22Rv1 (cell line): ENCODE results near the gene TMEM255B.

Experiments used
- ZFX ChIP-seq: fragments of 450-650 bp; IDR thresholded peaks from 2 replicates; pipeline ENCODE4 v1.6.1; 2017; ENCODE audit warnings: antibody characterized with exemption, borderline replicate concordance
- TF ChIP-seq, protein P1 (sequence below): fragments of 450-650 bp; IDR thresholded peaks from 2 replicates; pipeline ENCODE4 v1.5.1; 2017; ENCODE audit warnings: mild to moderate bottlenecking

DNA sequence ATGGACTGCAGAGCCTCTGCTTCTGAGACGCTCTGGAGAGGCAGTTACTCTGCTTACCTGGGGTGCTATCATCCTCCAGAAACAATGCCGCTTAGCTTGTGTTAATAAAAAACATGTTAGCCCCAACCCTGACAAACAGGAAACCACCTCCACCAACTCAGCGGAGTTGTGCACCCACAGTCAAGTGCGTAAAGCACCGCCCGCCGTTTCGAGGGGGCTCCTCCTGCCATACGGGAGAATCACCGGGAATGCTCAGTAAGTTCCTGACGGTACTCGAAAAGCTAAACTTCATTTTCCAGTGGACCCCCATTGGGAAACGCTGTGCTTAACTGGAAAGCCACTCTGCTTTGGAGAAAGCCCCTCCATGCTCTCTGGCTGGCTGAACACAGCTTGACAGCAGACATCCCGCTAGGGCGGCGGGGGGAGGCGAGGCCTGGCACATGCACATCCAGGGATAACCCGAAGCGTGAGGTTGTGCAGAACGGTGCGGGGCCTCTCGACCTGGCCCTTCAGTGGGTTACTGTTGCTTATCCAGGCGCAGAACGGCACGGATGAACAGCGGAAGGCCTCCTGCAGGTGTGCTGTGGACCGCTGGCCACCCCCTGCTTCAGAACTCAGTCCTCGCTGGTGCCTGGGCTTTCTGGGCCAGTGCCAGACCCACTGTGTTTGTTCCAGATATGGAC lies 87.8 kb downstream of the TMEM255B start:
- TF ChIP-seq, protein P1, sequence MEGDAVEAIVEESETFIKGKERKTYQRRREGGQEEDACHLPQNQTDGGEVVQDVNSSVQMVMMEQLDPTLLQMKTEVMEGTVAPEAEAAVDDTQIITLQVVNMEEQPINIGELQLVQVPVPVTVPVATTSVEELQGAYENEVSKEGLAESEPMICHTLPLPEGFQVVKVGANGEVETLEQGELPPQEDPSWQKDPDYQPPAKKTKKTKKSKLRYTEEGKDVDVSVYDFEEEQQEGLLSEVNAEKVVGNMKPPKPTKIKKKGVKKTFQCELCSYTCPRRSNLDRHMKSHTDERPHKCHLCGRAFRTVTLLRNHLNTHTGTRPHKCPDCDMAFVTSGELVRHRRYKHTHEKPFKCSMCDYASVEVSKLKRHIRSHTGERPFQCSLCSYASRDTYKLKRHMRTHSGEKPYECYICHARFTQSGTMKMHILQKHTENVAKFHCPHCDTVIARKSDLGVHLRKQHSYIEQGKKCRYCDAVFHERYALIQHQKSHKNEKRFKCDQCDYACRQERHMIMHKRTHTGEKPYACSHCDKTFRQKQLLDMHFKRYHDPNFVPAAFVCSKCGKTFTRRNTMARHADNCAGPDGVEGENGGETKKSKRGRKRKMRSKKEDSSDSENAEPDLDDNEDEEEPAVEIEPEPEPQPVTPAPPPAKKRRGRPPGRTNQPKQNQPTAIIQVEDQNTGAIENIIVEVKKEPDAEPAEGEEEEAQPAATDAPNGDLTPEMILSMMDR, result no peak
- no peak for TF ChIP-seq ZFX
